ENCODE data around the gene IFNGR2. TPM values are rescaled to one million over a fixed set of nuclear protein-coding genes. Genes with fewer than 3 reads are reported as not detected.

Gene IFNGR2
- total and polyA plus RNA-seq, 2 of the 13 experiments (the other 11 are each of a cell fraction or from before 2014, with no cell fraction given): 61.3 to 117 TPM

DNA sequence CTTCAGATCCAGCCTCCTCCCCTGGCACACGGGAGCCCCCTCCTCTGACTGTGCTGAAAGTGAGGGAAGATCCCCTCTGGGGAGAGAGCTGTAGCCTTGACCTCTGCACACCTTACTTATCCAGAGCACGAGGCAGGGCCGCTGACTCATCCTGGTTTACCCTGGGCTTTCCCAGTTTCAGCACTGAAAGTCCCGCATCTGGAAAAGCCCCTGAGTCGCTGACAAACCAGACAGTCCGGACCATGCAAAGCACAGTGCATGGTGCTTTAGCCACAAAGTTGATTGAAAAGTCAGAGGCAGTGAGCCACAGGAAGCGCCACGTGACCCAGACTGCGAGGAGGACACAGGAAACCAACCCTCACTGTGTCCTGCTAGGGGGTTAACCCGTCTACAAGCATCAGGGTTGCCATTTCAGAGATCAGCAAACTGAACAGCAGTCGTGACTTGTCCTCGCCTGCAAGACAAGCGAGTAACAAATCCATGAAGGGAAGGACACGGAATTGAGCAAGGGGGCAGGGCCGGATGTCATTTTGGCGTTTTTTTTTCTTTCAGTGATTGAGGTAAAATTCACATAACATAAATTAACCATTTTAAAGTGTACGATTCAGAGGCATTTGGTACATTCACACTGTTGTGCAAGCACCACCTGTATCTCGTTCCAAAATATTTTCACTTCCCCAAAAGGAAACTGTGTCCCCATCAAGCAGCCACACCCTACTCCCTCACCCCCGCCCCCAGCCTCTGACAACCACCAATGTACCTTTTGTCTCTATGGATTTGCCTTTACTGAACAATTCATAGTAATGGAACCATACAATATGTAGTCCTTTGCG lies 19.9 kb upstream of the IFNGR2 start (continued):
- TF ChIP-seq STAG1 (CRISPR knock-in tag; IDR thresholded peaks at IDR 0.05) (no peak), ZNF644 (CRISPR knock-in tag; IDR thresholded peaks at IDR 0.05; ENCODE audit: low read depth) (peak; percentile 44; the same call in 1 of the 2 replicates), ZNF354B (CRISPR knock-in tag; IDR thresholded peaks at IDR 0.05) (0 out of 2 replicates have a peak, but pooled peaks have one; percentile 75), IRX3 (CRISPR knock-in tag; IDR thresholded peaks at IDR 0.05; ENCODE audit: borderline replicate concordance, low read depth) (0 out of 2 replicates have a peak, but pooled peaks have one; percentile 43), ZNF441 (CRISPR knock-in tag; IDR thresholded peaks at IDR 0.05; ENCODE audit: borderline replicate concordance) (no peak; the same call in 1 of the 2 replicates), ELF3 (CRISPR knock-in tag; IDR thresholded peaks at IDR 0.05) (peak; percentile 72), RORA (CRISPR knock-in tag; IDR thresholded peaks at IDR 0.05) (no peak), ZNF562 (CRISPR knock-in tag; IDR thresholded peaks at IDR 0.05; ENCODE audit: borderline replicate concordance) (no peak), HMG20B (CRISPR knock-in tag; conservative IDR thresholded peaks at IDR 0.05) (0 out of 2 replicates have a peak, but pooled peaks have one; percentile 49), SALL2 (CRISPR knock-in tag; IDR thresholded peaks at IDR 0.05) (no peak), ZNF75D (CRISPR knock-in tag; IDR thresholded peaks at IDR 0.05; ENCODE audit: borderline replicate concordance) (no peak), ZNF205 (CRISPR knock-in tag; IDR thresholded peaks at IDR 0.05) (peak; percentile 78; the same call in 1 of the 2 replicates)
- TF ChIP-seq, protein P1, sequence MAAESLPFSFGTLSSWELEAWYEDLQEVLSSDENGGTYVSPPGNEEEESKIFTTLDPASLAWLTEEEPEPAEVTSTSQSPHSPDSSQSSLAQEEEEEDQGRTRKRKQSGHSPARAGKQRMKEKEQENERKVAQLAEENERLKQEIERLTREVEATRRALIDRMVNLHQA (CRISPR knock-in tag; IDR thresholded peaks at IDR 0.05): no peak
- TF ChIP-seq, protein P2, sequence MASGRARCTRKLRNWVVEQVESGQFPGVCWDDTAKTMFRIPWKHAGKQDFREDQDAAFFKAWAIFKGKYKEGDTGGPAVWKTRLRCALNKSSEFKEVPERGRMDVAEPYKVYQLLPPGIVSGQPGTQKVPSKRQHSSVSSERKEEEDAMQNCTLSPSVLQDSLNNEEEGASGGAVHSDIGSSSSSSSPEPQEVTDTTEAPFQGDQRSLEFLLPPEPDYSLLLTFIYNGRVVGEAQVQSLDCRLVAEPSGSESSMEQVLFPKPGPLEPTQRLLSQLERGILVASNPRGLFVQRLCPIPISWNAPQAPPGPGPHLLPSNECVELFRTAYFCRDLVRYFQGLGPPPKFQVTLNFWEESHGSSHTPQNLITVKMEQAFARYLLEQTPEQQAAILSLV (CRISPR knock-in tag; IDR thresholded peaks at IDR 0.05; ENCODE audit: borderline replicate concordance): no peak
- TF ChIP-seq, protein P3, sequence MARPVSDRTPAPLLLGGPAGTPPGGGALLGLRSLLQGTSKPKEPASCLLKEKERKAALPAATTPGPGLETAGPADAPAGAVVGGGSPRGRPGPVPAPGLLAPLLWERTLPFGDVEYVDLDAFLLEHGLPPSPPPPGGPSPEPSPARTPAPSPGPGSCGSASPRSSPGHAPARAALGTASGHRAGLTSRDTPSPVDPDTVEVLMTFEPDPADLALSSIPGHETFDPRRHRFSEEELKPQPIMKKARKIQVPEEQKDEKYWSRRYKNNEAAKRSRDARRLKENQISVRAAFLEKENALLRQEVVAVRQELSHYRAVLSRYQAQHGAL (CRISPR knock-in tag; IDR thresholded peaks at IDR 0.05; ENCODE audit: not compliant biosample characterization): no peak
- TF ChIP-seq, protein P4, sequence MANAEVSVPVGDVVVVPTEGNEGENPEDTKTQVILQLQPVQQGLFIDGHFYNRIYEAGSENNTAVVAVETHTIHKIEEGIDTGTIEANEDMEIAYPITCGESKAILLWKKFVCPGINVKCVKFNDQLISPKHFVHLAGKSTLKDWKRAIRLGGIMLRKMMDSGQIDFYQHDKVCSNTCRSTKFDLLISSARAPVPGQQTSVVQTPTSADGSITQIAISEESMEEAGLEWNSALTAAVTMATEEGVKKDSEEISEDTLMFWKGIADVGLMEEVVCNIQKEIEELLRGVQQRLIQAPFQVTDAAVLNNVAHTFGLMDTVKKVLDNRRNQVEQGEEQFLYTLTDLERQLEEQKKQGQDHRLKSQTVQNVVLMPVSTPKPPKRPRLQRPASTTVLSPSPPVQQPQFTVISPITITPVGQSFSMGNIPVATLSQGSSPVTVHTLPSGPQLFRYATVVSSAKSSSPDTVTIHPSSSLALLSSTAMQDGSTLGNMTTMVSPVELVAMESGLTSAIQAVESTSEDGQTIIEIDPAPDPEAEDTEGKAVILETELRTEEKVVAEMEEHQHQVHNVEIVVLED (CRISPR knock-in tag; IDR thresholded peaks at IDR 0.05; ENCODE audit: borderline replicate concordance): peak; percentile 44; the same call in 1 of the 2 replicates
- TF ChIP-seq, protein P5, sequence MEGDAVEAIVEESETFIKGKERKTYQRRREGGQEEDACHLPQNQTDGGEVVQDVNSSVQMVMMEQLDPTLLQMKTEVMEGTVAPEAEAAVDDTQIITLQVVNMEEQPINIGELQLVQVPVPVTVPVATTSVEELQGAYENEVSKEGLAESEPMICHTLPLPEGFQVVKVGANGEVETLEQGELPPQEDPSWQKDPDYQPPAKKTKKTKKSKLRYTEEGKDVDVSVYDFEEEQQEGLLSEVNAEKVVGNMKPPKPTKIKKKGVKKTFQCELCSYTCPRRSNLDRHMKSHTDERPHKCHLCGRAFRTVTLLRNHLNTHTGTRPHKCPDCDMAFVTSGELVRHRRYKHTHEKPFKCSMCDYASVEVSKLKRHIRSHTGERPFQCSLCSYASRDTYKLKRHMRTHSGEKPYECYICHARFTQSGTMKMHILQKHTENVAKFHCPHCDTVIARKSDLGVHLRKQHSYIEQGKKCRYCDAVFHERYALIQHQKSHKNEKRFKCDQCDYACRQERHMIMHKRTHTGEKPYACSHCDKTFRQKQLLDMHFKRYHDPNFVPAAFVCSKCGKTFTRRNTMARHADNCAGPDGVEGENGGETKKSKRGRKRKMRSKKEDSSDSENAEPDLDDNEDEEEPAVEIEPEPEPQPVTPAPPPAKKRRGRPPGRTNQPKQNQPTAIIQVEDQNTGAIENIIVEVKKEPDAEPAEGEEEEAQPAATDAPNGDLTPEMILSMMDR (CRISPR knock-in tag; IDR thresholded peaks at IDR 0.05): no peak
- TF ChIP-seq, protein P6, sequence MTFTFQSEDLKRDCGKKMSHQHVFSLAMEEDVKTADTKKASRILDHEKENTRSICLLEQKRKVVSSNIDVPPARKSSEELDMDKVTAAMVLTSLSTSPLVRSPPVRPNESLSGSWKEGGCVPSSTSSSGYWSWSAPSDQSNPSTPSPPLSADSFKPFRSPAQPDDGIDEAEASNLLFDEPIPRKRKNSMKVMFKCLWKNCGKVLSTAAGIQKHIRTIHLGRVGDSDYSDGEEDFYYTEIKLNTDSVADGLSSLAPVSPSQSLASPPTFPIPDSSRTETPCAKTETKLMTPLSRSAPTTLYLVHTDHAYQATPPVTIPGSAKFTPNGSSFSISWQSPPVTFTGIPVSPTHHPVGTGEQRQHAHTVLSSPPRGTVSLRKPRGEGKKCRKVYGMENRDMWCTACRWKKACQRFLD (CRISPR knock-in tag; IDR thresholded peaks at IDR 0.05; ENCODE audit: borderline replicate concordance): no peak
- TF ChIP-seq, protein P7, sequence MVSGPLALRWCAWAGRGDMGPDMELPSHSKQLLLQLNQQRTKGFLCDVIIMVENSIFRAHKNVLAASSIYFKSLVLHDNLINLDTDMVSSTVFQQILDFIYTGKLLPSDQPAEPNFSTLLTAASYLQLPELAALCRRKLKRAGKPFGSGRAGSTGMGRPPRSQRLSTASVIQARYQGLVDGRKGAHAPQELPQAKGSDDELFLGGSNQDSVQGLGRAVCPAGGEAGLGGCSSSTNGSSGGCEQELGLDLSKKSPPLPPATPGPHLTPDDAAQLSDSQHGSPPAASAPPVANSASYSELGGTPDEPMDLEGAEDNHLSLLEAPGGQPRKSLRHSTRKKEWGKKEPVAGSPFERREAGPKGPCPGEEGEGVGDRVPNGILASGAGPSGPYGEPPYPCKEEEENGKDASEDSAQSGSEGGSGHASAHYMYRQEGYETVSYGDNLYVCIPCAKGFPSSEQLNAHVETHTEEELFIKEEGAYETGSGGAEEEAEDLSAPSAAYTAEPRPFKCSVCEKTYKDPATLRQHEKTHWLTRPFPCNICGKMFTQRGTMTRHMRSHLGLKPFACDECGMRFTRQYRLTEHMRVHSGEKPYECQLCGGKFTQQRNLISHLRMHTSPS (CRISPR knock-in tag; IDR thresholded peaks at IDR 0.05; ENCODE audit: low read depth): no peak

All from HepG2 (cell line).